Cardiac muscle cell (in vitro differentiated cells and primary cell): ENCODE data around the gene RFX3. TPM values are rescaled to one million over a fixed set of nuclear protein-coding genes. Genes with fewer than 3 reads are reported as not detected.

ENCODE experiments used
- DNase-seq, 2 donors: peaks; one replicate each; pipeline versions ENCODE4 v3.0.0 to v3.0.0-alpha.2; 2010 to 2017; ENCODE audit warnings: low read depth in 1 of 2, low spot score in 1 of 2
- H3K27ac ChIP-seq: fragments of 200-600 bp; sonication (generic); 2 replicates; pipeline ENCODE4 v1.5.1; 2016
- H3K27me3 ChIP-seq: fragments of 200-600 bp; sonication (generic); 2 replicates; pipeline ENCODE4 v1.6.0; 2016; ENCODE audit warnings: control low read depth
- H3K36me3 ChIP-seq: fragments of 200-600 bp; sonication (generic); 2 replicates; pipeline ENCODE4 v1.5.1; 2016; ENCODE audit warnings: control low read depth
- H3K4me1 ChIP-seq: fragments of 200-600 bp; sonication (generic); 2 replicates; pipeline ENCODE4 v1.8.1; 2017; ENCODE audit warnings: low read depth, mild to moderate bottlenecking, mixed run types
- H3K4me3 ChIP-seq: fragments of 200-600 bp; sonication (generic); 2 replicates; pipeline ENCODE4 v1.5.1; 2016; ENCODE audit warnings: mild to moderate bottlenecking
- H3K9me3 ChIP-seq: fragments of 200-600 bp; sonication (generic); 2 replicates; pipeline ENCODE4 v1.5.1; 2017; ENCODE audit warnings: low read depth, mild to moderate bottlenecking, control low read depth
- polyA plus RNA-seq: library from polyadenylated mRNA; unstranded; fragments of >200 nt; fragmentation: Nextera tagmentation; extraction: Ambion mirVana; gene quantifications from 2 replicates; pipeline ENCODE4 v1.2.1, GENCODE V29; 2016
- total RNA-seq: library from RNA; depleted of rRNA; stranded (reverse); fragments of >200 nt; gene quantifications from 2 replicates; pipeline ENCODE4 v1.2.3, GENCODE V29; 2016
- TF ChIP-seq, protein P1 (sequence below): IDR thresholded peaks from 2 replicates; pipeline ENCODE4 v1.5.1; 2012; ENCODE audit warnings: low read depth, mild to moderate bottlenecking, low read length

Gene RFX3
- total and polyA plus RNA-seq, 2 experiments from 2014 or later: 6.3 to 9.9 TPM

DNA sequence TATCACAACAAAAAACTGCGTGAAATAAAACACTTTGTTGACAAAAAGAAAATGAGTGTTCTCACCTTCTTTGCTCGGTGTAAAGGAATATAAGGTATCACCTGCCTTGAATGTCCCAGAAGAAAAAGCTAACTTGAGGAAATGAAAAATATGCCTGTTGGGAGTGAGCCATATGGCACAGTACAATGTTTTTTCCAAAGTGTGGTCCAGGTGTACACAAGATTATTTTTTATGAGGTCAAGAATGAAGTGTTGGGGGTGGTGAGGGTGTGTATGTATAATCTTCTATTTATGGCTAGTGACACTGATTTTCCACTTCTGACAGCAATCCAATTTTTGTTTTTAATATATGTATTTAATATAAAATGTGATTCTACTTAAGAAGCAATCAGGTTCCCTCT is 134.4 kb downstream of the RFX3 start:
- H3K9me3 ChIP-seq: no peaks in the 10 kb centered on the region
- DNase-seq: no peak
- H3K27me3 ChIP-seq: no peaks in the 10 kb centered on the region
- peaks cover 7% of the 10 kb centered on the region for H3K4me1 ChIP-seq
- no peak overlapping the region for H3K27ac ChIP-seq
- peaks cover 4% of the 10 kb centered on the region for H3K36me3 ChIP-seq
- no peak overlapping the region for H3K4me3 ChIP-seq
- TF ChIP-seq, protein P1, sequence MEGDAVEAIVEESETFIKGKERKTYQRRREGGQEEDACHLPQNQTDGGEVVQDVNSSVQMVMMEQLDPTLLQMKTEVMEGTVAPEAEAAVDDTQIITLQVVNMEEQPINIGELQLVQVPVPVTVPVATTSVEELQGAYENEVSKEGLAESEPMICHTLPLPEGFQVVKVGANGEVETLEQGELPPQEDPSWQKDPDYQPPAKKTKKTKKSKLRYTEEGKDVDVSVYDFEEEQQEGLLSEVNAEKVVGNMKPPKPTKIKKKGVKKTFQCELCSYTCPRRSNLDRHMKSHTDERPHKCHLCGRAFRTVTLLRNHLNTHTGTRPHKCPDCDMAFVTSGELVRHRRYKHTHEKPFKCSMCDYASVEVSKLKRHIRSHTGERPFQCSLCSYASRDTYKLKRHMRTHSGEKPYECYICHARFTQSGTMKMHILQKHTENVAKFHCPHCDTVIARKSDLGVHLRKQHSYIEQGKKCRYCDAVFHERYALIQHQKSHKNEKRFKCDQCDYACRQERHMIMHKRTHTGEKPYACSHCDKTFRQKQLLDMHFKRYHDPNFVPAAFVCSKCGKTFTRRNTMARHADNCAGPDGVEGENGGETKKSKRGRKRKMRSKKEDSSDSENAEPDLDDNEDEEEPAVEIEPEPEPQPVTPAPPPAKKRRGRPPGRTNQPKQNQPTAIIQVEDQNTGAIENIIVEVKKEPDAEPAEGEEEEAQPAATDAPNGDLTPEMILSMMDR: no peak

DNA sequence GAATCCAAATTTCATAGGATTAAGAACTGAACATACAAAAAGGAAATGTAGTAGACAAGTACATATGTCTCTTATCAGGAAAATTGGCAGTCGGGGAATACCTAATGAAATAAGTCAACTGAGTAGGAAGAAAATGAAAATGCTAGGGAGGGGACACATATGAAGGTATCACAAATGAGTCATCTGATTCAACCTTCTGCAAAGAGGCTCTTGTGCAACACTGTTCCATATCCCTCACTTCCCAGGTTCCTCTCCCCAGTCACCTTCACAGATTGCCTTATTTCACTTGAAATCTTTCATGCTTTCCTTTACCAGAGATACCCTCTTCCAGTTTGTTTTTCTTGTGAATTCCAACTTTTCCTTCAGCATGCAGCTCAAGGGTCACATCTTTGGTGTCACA is 139.0 kb downstream of the RFX3 start:
- peak in 1 of 2 donors; percentile 19 for DNase-seq
- TF ChIP-seq, protein P1: no peak
- H3K9me3 ChIP-seq: no peaks in the 10 kb centered on the region
- H3K36me3 ChIP-seq: no peaks in the 10 kb centered on the region
- no peak overlapping the region for H3K27ac ChIP-seq
- H3K4me1 ChIP-seq: no peaks in the 10 kb centered on the region
- H3K4me3 ChIP-seq: no peak overlapping the region
- H3K27me3 ChIP-seq: no peaks in the 10 kb centered on the region

DNA sequence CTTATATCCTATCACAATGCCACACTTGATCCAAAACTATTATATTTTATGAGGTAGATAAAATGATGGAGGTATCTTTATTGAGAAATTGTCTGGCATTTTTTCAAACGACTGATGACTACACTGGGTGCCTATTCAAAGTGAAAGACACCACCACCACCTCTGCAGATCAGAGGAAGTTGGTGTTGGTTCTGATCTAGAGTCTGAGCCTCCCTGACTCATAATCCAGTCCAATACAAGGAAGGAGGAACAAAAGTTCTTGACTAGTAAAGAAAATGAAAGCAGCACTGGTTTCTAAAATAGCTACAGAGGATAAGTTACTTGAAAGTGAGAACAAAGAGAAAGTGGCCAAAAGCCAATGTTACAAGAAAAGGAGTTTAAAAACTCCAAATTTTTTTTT is 139.9 kb downstream of the RFX3 start:
- H3K9me3 ChIP-seq: no peaks in the 10 kb centered on the region
- H3K4me3 ChIP-seq: no peak overlapping the region
- TF ChIP-seq, protein P1: no peak
- no peak overlapping the region for H3K27ac ChIP-seq
- no peaks in the 10 kb centered on the region for H3K27me3 ChIP-seq
- no peaks in the 10 kb centered on the region for H3K36me3 ChIP-seq
- H3K4me1 ChIP-seq: no peaks in the 10 kb centered on the region
- no peak for DNase-seq

DNA sequence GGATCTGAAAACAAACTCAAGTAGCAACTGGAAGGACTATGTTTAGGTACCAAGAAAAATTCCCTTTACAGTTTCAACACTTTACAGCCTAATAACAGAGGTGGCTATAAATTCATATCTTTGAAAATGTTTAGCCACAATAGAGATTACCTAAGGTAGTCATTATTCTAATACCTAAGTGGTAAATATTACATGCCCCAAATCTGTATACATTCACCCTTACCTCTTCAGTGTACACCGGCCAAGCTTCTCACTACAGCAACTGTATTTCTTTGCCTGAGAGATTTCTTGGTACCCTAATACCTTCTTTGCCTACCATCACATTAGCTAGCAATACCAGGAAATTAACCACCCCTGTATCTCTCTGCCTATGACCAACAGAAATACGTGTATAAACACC is 154.0 kb downstream of the RFX3 start:
- TF ChIP-seq, protein P1: no peak
- no peaks in the 10 kb centered on the region for H3K36me3 ChIP-seq
- DNase-seq: no peak
- no peak overlapping the region for H3K4me3 ChIP-seq
- H3K27me3 ChIP-seq: no peaks in the 10 kb centered on the region
- no peak overlapping the region for H3K27ac ChIP-seq
- peaks cover 8% of the 10 kb centered on the region for H3K4me1 ChIP-seq
- H3K9me3 ChIP-seq: no peaks in the 10 kb centered on the region

DNA sequence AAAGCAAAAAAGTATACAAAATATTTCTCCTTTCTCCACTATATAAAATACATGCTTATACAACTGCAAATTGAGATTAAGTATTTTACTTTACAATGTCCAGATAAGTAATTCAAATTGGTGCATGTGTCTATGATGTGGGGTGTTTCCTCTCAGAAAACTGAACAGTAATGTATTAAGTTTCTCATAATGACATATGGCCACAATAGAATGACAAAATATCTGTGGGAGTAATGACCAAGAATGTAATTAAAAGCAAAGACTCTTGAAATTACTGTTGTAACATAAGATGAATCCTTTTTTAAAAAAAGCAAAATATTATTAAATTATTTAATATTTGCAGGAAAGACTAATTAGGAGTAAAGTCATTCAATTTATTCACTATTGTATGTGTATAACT is 155.1 kb downstream of the RFX3 start:
- Histone ChIP-seq H3K4me3 (no peak overlapping the region), H3K36me3 (no peaks in the 10 kb centered on the region), H3K27me3 (no peaks in the 10 kb centered on the region), H3K27ac (no peak overlapping the region), H3K4me1 (peaks cover 8% of the 10 kb centered on the region), H3K9me3 (no peaks in the 10 kb centered on the region)
- TF ChIP-seq, protein P1: no peak
- no peak for DNase-seq

DNA sequence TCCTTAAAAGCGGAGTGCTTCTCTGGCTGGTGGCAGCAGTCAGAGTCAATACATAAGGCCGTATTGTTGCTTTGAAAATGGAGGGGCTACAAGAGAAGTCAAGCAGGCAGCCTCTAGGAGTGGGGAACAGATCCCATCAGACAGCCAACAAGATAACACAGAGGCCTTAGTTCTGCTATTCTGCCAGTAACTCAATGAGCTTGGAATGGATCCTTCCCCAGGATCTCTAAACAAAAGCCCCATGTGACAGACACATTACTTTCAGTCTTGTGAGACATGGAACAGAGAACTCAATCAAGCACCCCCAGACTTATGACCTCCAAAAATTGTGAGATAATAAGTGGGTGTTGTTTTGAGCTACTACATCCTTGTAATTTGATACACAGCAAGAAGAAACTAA is 158.6 kb downstream of the RFX3 start:
- TF ChIP-seq, protein P1: no peak
- Histone ChIP-seq H3K36me3 (no peaks in the 10 kb centered on the region), H3K4me1 (peaks cover 8% of the 10 kb centered on the region), H3K27me3 (no peaks in the 10 kb centered on the region), H3K9me3 (no peaks in the 10 kb centered on the region), H3K27ac (peak overlapping the region; percentile 70), H3K4me3 (no peak overlapping the region)
- DNase-seq: no peak
